Measurements from ENCODE around the gene DBNL.

Gene DBNL

GRCh38 chr7:44045226-44046014 is 918 bp downstream of the DBNL start:
- DNase-seq, result no peak

- no peak for DNase-seq
These were observed 2.0 kb downstream of the DBNL start for GRCh38 chr7:44046321-44047061.

GRCh38 chr7:44048031-44048795 is 3.7 kb downstream of the DBNL start:
- DNase-seq, result no peak

DNA sequence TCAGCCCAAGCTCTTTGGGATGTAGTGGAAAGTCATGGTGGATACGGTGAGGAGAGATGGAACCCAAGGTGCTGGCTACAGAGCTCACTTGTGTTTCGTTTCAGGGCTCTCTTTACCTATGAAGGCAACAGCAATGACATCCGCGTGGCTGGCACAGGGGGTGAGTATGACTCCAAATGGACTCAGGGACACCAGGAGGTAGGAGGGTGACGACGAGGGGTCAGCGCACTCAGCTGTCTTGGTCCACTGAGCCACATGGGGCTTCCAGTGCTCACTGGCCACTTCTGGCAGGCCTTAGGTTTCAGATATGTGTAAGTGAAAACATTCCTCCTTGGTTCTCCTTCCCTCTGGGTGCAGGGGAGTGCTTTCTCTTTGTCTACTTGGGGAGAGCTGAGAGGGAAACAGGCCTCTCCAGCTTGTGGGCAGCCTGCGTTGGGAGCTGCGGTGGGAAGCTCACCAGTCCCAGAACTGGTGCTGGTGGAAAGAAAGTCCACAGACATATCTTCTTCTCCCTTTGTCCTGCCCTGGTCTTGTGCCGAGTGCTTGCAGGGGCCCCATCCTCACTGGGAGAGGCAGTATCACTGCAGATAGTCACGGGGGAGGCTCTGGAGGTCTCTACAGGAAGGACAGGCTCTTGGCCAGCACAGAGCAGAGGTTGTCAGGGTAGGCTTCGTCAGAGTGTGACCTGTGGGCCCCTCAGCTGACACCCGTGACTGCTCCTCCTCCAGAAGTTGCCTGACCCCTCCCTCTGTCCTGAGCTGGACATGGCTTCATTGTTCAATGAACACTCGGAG is 5.8 kb downstream of the DBNL start:
- DNase-seq, result no peak

- DNase-seq, result no peak
These were observed 6.5 kb downstream of the DBNL start for GRCh38 chr7:44050915-44051560.

- no peak for DNase-seq
These were observed 7.2 kb downstream of the DBNL start for GRCh38 chr7:44051611-44052220.

GRCh38 chr7:44052771-44053365 is 8.4 kb downstream of the DBNL start:
- no peak for DNase-seq

DNA sequence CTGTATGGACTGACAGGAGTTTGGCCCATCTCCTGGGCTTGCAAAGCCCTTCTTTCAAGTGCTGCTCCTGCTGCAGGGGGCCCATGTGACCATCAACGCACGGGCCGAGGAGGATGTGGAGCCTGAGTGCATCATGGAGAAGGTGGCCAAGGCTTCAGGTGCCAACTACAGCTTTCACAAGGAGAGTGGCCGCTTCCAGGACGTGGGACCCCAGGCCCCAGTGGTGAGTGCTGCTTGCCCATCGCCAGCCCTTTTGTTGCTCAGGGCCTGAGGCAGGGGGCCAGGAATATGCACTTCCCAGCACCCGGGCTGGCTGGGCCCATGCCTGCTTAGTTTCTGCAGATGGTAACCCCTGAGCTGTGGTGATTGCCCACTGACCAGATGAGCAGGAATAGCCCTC is 12.2 kb downstream of the DBNL start:
- DNase-seq, result no peak

- no peak for DNase-seq
These were observed 12.8 kb downstream of the DBNL start for GRCh38 chr7:44057181-44057848.

- DNase-seq, result no peak
These were observed 13.6 kb downstream of the DBNL start for GRCh38 chr7:44057849-44058758.

DNA sequence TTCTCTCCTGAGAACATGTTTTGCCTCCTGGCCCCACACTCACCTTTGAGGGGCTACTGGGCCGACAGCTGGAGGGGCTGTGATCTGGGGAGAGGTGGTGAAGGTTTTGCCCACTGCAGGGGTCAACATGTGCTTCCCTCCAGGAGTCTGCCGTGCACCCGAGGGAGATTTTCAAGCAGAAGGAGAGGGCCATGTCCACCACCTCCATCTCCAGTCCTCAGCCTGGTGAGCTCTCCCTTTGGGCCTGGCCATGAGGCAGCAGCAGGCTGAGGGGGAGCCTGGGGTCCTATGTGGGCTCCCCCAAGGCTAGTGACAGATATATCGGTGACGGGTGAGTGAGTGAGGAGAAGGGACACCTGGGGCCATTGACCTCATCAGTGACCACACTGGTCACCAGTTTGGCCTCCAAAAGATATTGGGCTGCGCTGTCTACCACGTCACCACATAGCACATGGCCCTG is 14.3 kb downstream of the DBNL start:
- DNase-seq, result no peak

DNA sequence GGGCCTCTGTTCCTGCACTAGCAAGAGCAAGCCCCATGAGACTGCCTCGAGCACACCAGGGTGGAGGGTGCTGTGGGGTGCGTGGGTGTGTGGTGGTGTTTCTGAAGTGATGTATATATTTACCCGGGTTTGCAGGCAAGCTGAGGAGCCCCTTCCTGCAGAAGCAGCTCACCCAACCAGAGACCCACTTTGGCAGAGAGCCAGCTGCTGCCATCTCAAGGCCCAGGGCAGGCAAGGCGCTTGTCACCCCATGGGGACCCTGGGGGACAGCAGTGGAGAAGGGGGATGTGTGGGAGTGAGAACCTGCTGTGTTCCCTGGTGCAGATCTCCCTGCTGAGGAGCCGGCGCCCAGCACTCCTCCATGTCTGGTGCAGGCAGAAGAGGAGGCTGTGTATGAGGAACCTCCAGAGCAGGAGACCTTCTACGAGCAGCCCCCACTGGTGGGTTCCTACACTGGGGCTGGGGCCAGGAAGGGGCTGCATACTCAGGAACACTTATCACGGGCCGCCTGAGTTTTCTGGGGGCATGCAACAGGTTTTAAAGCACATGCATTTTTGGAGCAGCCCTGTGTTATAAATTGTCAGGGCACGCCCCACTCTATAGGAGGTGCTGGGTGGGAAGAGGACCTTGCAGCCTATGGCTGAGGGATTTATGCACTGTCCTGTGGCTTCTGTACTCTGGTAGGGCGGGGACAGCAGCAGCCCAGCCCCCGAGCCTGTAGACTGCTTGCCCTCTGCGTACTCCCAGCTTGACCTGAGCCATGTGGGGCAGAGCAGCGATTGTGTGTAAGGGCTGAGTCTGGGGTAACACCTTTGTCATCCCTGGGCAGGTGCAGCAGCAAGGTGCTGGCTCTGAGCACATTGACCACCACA is 15.0 kb downstream of the DBNL start:
- DNase-seq, result no peak

DNA sequence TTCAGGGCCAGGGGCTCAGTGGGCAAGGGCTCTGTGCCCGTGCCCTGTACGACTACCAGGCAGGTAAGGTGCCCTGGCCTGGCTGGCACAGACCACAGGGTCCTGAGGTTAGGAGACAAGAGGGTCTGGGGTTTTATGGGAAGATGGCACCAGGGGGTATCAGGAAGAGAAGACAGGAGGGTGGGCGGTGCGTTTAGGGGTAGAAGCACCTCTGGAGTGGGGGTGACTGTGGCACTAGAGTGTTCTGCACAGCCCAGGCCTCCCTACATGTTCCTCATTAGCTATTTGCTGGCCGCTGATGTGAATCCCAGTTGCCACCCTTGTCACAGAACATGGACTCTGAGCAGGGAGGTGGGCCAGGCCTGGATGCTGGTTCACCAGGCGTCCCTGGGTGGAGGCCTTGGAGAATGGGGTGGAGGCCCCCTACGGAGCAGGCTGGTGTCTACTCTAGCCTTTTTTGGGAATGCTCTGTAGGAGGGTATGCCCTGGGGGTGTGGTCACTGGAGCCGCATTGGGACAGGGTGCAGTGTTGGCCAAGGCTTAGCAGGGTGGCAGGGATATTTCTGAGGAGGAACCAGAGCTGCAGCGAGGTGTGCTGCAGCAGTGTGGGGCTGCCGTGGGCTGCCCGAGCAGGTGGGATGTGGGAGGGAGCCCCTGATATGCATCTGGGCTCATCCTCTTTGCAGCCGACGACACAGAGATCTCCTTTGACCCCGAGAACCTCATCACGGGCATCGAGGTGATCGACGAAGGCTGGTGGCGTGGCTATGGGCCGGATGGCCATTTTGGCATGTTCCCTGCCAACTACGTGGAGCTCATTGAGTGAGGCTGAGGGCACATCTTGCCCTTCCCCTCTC is 15.8 kb downstream of the DBNL start:
- no peak for DNase-seq

- no peak for DNase-seq
These were observed 16.6 kb downstream of the DBNL start for GRCh38 chr7:44060948-44061644.

DNA sequence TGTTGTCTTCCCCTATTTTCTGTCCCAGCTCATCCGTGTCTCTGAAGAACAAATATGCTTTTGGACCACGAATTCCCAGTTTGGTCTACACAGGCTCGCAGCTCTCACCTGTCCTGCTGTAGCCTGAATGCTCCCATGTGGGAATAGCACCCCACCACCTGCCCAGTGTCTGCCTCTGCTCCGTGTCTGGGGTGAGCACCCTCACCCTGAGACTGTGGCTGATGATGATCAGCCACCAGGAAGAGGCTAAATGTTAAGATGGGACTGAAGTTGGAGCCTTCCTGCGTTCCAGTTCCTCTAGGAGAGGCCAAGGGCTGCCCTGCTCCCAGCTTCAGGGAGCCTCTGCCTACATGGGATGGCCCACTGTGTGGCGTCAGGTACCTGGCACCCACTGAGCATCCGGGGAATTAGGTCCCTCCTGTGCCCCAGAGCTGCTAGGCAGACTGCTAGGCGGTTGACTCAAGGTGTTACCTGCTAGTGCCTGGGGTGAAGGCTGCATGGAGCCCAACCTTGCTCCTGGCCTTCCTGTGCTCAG is 17.2 kb downstream of the DBNL start:
- no peak for DNase-seq

DNA sequence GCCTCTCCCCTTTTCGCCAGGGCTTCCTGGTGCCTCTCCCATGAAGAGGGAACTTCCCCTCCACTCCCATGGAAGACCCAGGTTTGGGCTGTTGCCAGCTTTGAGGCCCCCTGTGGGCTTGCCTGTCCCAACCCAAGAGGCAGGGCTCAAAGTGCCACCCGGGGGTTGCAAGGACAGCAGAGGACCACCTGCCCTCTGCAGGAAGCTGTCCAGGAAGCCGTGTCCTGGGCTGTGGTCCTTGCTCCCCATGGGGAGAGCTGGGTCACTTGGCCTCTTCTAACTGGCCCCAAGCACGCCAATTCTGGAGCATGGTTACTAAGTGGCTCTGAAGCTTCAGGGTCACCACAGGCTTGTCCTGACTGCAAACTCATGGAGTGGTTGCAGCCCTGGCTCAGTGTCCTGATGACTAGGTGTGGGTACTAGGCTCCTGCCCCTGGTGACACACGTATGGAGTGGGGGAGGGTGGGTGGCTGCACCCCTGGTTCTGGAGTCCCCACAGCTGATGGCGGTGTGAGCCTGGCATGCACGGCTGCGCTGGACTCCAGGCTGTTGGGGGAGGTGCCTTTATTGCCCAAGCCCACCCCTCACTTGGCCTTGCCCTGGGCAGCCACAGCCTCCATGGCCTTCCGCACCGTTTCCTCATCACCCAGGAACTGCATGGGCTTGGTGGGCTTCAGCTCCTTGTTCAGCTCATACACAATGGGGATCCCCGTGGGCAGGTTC is 17.8 kb downstream of the DBNL start:
- DNase-seq, result no peak
